Neural cell (in vitro differentiated cells): Measurements from ENCODE around the gene NMRK2.

ENCODE experiments used
- EP300 ChIP-seq: fragments of 450-650 bp; conservative IDR thresholded peaks from 2 replicates; pipeline ENCODE4 v1.6.1; 2014; ENCODE audit warnings: antibody characterized with exemption, mild to moderate bottlenecking, moderate library complexity; ENCODE audit not compliant: poor library complexity, severe bottlenecking
- EZH2 ChIP-seq: fragments of 200-600, 300-800 bp; shearing (Covaris generic), sonication (generic); IDR thresholded peaks from 2 replicates; pipeline ENCODE4 v1.6.1; 2014; ENCODE audit warnings: antibody characterized with exemption, low read length, borderline replicate concordance, mild to moderate bottlenecking; ENCODE audit not compliant: insufficient read depth, poor library complexity, severe bottlenecking
- MXI1 ChIP-seq: fragments of 450-650 bp; conservative IDR thresholded peaks from 2 replicates; pipeline ENCODE4 v1.6.1; 2014; ENCODE audit warnings: antibody characterized with exemption, mild to moderate bottlenecking; ENCODE audit not compliant: poor library complexity, severe bottlenecking
- POLR2AphosphoS5 ChIP-seq: IDR thresholded peaks from 2 replicates; pipeline ENCODE4 v1.6.1; 2012
- RAD21 ChIP-seq: fragments of 450-650 bp; conservative IDR thresholded peaks from 2 replicates; pipeline ENCODE4 v1.6.1; 2014; ENCODE audit warnings: antibody characterized with exemption, mild to moderate bottlenecking, moderate library complexity
- SMC3 ChIP-seq: fragments of 450-650 bp; conservative IDR thresholded peaks from 2 replicates; pipeline ENCODE4 v1.6.1; 2014; ENCODE audit warnings: antibody characterized with exemption, mild to moderate bottlenecking, moderate library complexity; ENCODE audit not compliant: poor library complexity
- TAF1 ChIP-seq: IDR thresholded peaks from 2 replicates; pipeline ENCODE4 v1.6.1; 2012; ENCODE audit warnings: low read depth
- TF ChIP-seq, protein P1 (sequence below): fragments of 450-650 bp; IDR thresholded peaks from 2 replicates; pipeline ENCODE4 v1.5.1; 2014; ENCODE audit warnings: antibody characterized with exemption, mild to moderate bottlenecking, moderate library complexity; ENCODE audit not compliant: poor library complexity, severe bottlenecking
- TF ChIP-seq, protein P2 (sequence below): IDR thresholded peaks from 2 replicates; pipeline ENCODE4 v1.6.1; 2012; ENCODE audit warnings: borderline replicate concordance

DNA sequence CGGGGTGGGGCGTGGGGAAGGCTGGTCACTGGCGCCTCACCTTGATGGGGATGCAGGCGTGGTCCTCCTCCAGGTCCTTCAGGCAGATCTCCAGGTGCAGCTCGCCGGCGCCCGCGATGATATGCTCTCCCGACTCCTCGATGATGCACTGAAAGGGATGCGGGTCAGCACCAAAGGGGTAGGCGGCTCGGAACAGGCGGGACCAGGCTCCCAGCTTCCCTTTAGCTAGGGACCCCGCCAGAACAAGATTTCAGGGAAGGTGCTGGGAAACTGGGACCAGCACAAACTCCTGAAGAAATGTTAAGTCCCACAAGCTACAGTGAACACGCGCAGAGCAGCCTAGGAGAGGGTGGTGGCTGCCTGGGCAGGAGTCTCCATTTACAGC lies 46.4 kb downstream of the NMRK2 start:
- TF ChIP-seq RAD21 (no peak), EZH2 (no peak), POLR2AphosphoS5 (no peak), SMC3 (no peak), EP300 (no peak), MXI1 (no peak), TAF1 (no peak)
- TF ChIP-seq, protein P1, sequence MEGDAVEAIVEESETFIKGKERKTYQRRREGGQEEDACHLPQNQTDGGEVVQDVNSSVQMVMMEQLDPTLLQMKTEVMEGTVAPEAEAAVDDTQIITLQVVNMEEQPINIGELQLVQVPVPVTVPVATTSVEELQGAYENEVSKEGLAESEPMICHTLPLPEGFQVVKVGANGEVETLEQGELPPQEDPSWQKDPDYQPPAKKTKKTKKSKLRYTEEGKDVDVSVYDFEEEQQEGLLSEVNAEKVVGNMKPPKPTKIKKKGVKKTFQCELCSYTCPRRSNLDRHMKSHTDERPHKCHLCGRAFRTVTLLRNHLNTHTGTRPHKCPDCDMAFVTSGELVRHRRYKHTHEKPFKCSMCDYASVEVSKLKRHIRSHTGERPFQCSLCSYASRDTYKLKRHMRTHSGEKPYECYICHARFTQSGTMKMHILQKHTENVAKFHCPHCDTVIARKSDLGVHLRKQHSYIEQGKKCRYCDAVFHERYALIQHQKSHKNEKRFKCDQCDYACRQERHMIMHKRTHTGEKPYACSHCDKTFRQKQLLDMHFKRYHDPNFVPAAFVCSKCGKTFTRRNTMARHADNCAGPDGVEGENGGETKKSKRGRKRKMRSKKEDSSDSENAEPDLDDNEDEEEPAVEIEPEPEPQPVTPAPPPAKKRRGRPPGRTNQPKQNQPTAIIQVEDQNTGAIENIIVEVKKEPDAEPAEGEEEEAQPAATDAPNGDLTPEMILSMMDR = no peak
- TF ChIP-seq, protein P2, sequence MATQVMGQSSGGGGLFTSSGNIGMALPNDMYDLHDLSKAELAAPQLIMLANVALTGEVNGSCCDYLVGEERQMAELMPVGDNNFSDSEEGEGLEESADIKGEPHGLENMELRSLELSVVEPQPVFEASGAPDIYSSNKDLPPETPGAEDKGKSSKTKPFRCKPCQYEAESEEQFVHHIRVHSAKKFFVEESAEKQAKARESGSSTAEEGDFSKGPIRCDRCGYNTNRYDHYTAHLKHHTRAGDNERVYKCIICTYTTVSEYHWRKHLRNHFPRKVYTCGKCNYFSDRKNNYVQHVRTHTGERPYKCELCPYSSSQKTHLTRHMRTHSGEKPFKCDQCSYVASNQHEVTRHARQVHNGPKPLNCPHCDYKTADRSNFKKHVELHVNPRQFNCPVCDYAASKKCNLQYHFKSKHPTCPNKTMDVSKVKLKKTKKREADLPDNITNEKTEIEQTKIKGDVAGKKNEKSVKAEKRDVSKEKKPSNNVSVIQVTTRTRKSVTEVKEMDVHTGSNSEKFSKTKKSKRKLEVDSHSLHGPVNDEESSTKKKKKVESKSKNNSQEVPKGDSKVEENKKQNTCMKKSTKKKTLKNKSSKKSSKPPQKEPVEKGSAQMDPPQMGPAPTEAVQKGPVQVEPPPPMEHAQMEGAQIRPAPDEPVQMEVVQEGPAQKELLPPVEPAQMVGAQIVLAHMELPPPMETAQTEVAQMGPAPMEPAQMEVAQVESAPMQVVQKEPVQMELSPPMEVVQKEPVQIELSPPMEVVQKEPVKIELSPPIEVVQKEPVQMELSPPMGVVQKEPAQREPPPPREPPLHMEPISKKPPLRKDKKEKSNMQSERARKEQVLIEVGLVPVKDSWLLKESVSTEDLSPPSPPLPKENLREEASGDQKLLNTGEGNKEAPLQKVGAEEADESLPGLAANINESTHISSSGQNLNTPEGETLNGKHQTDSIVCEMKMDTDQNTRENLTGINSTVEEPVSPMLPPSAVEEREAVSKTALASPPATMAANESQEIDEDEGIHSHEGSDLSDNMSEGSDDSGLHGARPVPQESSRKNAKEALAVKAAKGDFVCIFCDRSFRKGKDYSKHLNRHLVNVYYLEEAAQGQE = no peak
